H1 (cell line): ENCODE data around the gene OPA3. TPM values are rescaled to one million over a fixed set of nuclear protein-coding genes. Genes with fewer than 3 reads are reported as not detected.

Experiments
- CTCF ChIA-PET: fragments of 300-600 bp; sonication (Branson Sonifier 250); formaldehyde crosslinking; loops from one replicate; lab custom pipeline; 2021; ENCODE audit not compliant: partially characterized antibody; lab: Charles Lee
- POLR2A ChIA-PET: fragments of 300-600 bp; sonication (Branson Sonifier 250); formaldehyde crosslinking; loops from one replicate; lab custom pipeline; 2021; ENCODE audit warnings: inconsistent platforms; ENCODE audit not compliant: partially characterized antibody; lab: Charles Lee
- DNase-seq, 2 experiments: peaks; one replicate each; pipeline versions ENCODE4 v3.0.0 to v3.0.0-alpha.2; 2010 to 2022; ENCODE audit warnings: low spot score in 2 of 2, low read depth in 1 of 2, mixed read lengths in 1 of 2
- FAIRE-seq: peaks from 2 replicates; lab custom pipeline; 2011; peaks lifted over from hg19 to GRCh38; lab: Jason Lieb, UNC
- H2AFZ ChIP-seq: 2 replicates; pipeline ENCODE4 v1.8.1; 2012; ENCODE audit warnings: low read length, inconsistent platforms
- H2AK5ac ChIP-seq: 2 replicates; pipeline ENCODE4 v1.6.1; 2013; ENCODE audit warnings: low read depth, low read length
- H2BK120ac ChIP-seq: replicated peaks from 2 replicates; pipeline ENCODE3; 2013; ENCODE audit warnings: low read depth, low read length, inconsistent platforms
- H2BK12ac ChIP-seq: 2 replicates; pipeline ENCODE4 v1.6.1; 2013; ENCODE audit warnings: low read depth, low read length
- H2BK15ac ChIP-seq: 2 replicates; pipeline ENCODE4 v1.6.1; 2013; ENCODE audit warnings: low read length
- H2BK20ac ChIP-seq: 2 replicates; pipeline ENCODE4 v1.6.1; 2013; ENCODE audit warnings: low read length
- H2BK5ac ChIP-seq: 2 replicates; pipeline ENCODE4 v1.6.1; 2013; ENCODE audit warnings: low read depth, low read length
- H3K14ac ChIP-seq: 2 replicates; pipeline ENCODE4 v1.6.1; 2013; ENCODE audit warnings: inconsistent platforms; ENCODE audit not compliant: insufficient read length
- H3K18ac ChIP-seq: 2 replicates; pipeline ENCODE4 v1.6.1; 2013; ENCODE audit warnings: low read length; ENCODE audit errors: extremely low read depth
- H3K23ac ChIP-seq: 2 replicates; pipeline ENCODE4 v1.6.1; 2013; ENCODE audit warnings: inconsistent platforms; ENCODE audit not compliant: insufficient read length
- H3K23me2 ChIP-seq: 2 replicates; pipeline ENCODE4 v1.6.1; 2013; ENCODE audit warnings: low read depth, low read length
- H3K27ac ChIP-seq: 2 replicates; pipeline ENCODE4 v1.6.1; 2011; ENCODE audit warnings: low read depth, low read length, inconsistent platforms
- H3K27me3 ChIP-seq, 4 experiments: replicated peaks in 1 of 4; 1 replicate in 1 of 4; 2 replicates in 3 of 4; pipeline versions ENCODE4 v1.6.1 to v1.8.1; 2011 to 2013; ENCODE audit warnings: low read length in 3 of 4, mild to moderate bottlenecking in 3 of 4, inconsistent platforms in 2 of 4, mixed read lengths in 2 of 4, moderate library complexity in 1 of 4; ENCODE audit not compliant: control insufficient read depth in 3 of 4, insufficient read depth in 3 of 4; ENCODE audit errors: extremely low read depth in 1 of 4
- H3K36me3 ChIP-seq, 4 experiments: 2 replicates each; pipeline versions ENCODE4 v1.6.1 to v1.8.1; 2011 to 2013; ENCODE audit warnings: mild to moderate bottlenecking in 4 of 4, low read length in 3 of 4, moderate library complexity in 2 of 4, control low read depth in 1 of 4, inconsistent platforms in 1 of 4; ENCODE audit not compliant: insufficient read depth in 4 of 4, control insufficient read depth in 2 of 4
- H3K4ac ChIP-seq: replicated peaks from 2 replicates; pipeline ENCODE3; 2013; ENCODE audit warnings: low read length, low read depth, mixed read lengths, inconsistent platforms; ENCODE audit not compliant: insufficient read length
- H3K4me1 ChIP-seq, 4 experiments: replicated peaks in 1 of 4; 1 replicate in 1 of 4; 2 replicates in 3 of 4; pipeline versions ENCODE4 v1.6.1 to v1.8.1; 2011 to 2013; ENCODE audit warnings: low read length in 3 of 4, inconsistent platforms in 2 of 4, mixed read lengths in 1 of 4; ENCODE audit not compliant: insufficient read depth in 4 of 4, control insufficient read depth in 3 of 4
- H3K4me2 ChIP-seq, 2 experiments: 2 replicates each; pipeline versions ENCODE4 v1.6.1 to v1.8.1; 2011 to 2013; ENCODE audit warnings: low read depth in 2 of 2, low read length in 2 of 2, control low read depth in 1 of 2, inconsistent platforms in 1 of 2, mild to moderate bottlenecking in 1 of 2; ENCODE audit not compliant: insufficient read depth in 1 of 2
- H3K4me3 ChIP-seq, 4 experiments: fragments of 200-600, 300-600 bp in 1 of 4; sonication (generic), shearing (Covaris generic), sonication (Bioruptor Twin) in 1 of 4; 2 replicates each; pipeline versions ENCODE4 v1.5.1 to v1.8.1; 2011 to 2016; ENCODE audit warnings: low read length in 4 of 4, low read depth in 3 of 4, control low read depth in 2 of 4, inconsistent platforms in 2 of 4, mild to moderate bottlenecking in 2 of 4, mixed read lengths in 1 of 4, moderate library complexity in 1 of 4; ENCODE audit not compliant: insufficient read depth in 2 of 4; ENCODE audit errors: extremely low read depth in 1 of 4
- H3K56ac ChIP-seq: replicated peaks from 2 replicates; pipeline ENCODE3; 2013; ENCODE audit warnings: low read depth, mild to moderate bottlenecking, mixed read lengths, low read length, inconsistent platforms; ENCODE audit not compliant: insufficient read length
- H3K79me1 ChIP-seq: 2 replicates; pipeline ENCODE4 v1.6.1; 2013; ENCODE audit warnings: low read depth, low read length, control low read depth
- H3K79me2 ChIP-seq, 2 experiments: 2 replicates each; pipeline versions ENCODE4 v1.6.1 to v1.8.1; 2012 to 2013; ENCODE audit warnings: low read length in 2 of 2, mild to moderate bottlenecking in 2 of 2, inconsistent platforms in 1 of 2; ENCODE audit not compliant: insufficient read depth in 2 of 2, control insufficient read depth in 1 of 2
- H3K9ac ChIP-seq, 4 experiments: replicated peaks in 1 of 4; 1 replicate in 1 of 4; 2 replicates in 3 of 4; pipeline versions ENCODE4 v1.6.1 to v1.8.1; 2011 to 2013; ENCODE audit warnings: low read depth in 3 of 4, low read length in 3 of 4, control low read depth in 2 of 4, mild to moderate bottlenecking in 2 of 4, moderate library complexity in 2 of 4, inconsistent platforms in 1 of 4; ENCODE audit errors: extremely low read depth in 1 of 4
- H3K9me3 ChIP-seq, 2 experiments: 2 replicates each; pipeline versions ENCODE4 v1.6.1 to v1.8.1; 2012 to 2013; ENCODE audit warnings: mild to moderate bottlenecking in 2 of 2, moderate library complexity in 2 of 2, control low read depth in 1 of 2, inconsistent platforms in 1 of 2, low read depth in 1 of 2, low read length in 1 of 2, mixed read lengths in 1 of 2; ENCODE audit not compliant: insufficient read depth in 2 of 2
- H4K20me1 ChIP-seq, 2 experiments: replicated peaks in 1 of 2; 2 replicates each; pipeline versions ENCODE3 to v1.8.1; 2011 to 2013; ENCODE audit warnings: inconsistent platforms in 2 of 2, low read length in 2 of 2, mild to moderate bottlenecking in 1 of 2; ENCODE audit not compliant: insufficient read depth in 2 of 2, control insufficient read depth in 1 of 2
- H4K5ac ChIP-seq: 2 replicates; pipeline ENCODE4 v1.6.1; 2013; ENCODE audit warnings: low read length, low read depth, mixed read lengths, inconsistent platforms; ENCODE audit not compliant: insufficient read length
- H4K8ac ChIP-seq: 2 replicates; pipeline ENCODE4 v1.8.0; 2013; ENCODE audit warnings: mild to moderate bottlenecking, moderate library complexity, low read length, inconsistent platforms; ENCODE audit not compliant: insufficient read depth; ENCODE audit errors: extremely low read depth
- H4K91ac ChIP-seq: replicated peaks from 2 replicates; pipeline ENCODE3; 2013; ENCODE audit warnings: low read length, mixed read lengths, inconsistent platforms; ENCODE audit not compliant: insufficient read length
- BACH1 ChIP-seq: IDR thresholded peaks from 2 replicates; pipeline ENCODE4 v1.6.1; 2012; ENCODE audit warnings: low read length, improper control_type of control experiment
- EGR1 ChIP-seq: IDR thresholded peaks from 2 replicates; pipeline ENCODE4 v1.6.1; 2011; ENCODE audit warnings: low read depth, low read length, borderline replicate concordance
- KDM1A ChIP-seq: fragments of 200-600, 300-600 bp; sonication (generic); IDR thresholded peaks from 2 replicates; pipeline ENCODE4 v1.7.1; 2016; ENCODE audit warnings: mild to moderate bottlenecking, low read length, borderline replicate concordance
- PHF8 ChIP-seq: fragments of 200-600 bp; sonication (generic); conservative IDR thresholded peaks from 2 replicates; pipeline ENCODE4 v1.7.1; 2012; ENCODE audit warnings: low read depth, mild to moderate bottlenecking, inconsistent platforms, low read length, moderate library complexity
- RNF2 ChIP-seq: fragments of 200-900, 300-1000 bp; sonication (generic); IDR thresholded peaks from 2 replicates; pipeline ENCODE4 v1.7.1; 2016; ENCODE audit warnings: borderline replicate concordance, low read depth, mild to moderate bottlenecking, antibody characterized with exemption, low read length; ENCODE audit not compliant: poor library complexity, severe bottlenecking; ENCODE audit errors: missing control alignments
- SIN3A ChIP-seq, 2 experiments: IDR thresholded peaks in 1 of 2; conservative IDR thresholded peaks in 1 of 2; 2 replicates each; pipeline ENCODE4 v1.6.1; 2011 to 2012; ENCODE audit warnings: low read length in 2 of 2, improper control_type of control experiment in 1 of 2, low read depth in 1 of 2, mild to moderate bottlenecking in 1 of 2
- SIX5 ChIP-seq: IDR thresholded peaks from 2 replicates; pipeline ENCODE4 v1.6.1; 2011; ENCODE audit warnings: mild to moderate bottlenecking, low read depth, low read length
- SUZ12 ChIP-seq: fragments of 200-600 bp; sonication (generic); IDR thresholded peaks from 2 replicates; pipeline ENCODE4 v1.6.1; 2012; ENCODE audit warnings: mild to moderate bottlenecking, inconsistent platforms, low read length, moderate library complexity, mixed read lengths
- WGBS, 2 experiments: shearing (Covaris generic) in 1 of 2; methylation state at CpG; one replicate each; pipeline versions ENCODE4 v1.1.6 to v1.1.7; 2013 to 2015; ENCODE audit warnings: low lambda C conversion rate in 2 of 2, mixed read lengths in 2 of 2, inconsistent platforms in 1 of 2, low coverage in 1 of 2, missing lambda C conversion rate in 1 of 2; ENCODE audit not compliant: insufficient replicate concordance in 2 of 2, insufficient coverage in 1 of 2, insufficient read length in 1 of 2; ENCODE audit errors: extremely low coverage in 1 of 2, missing lambda C conversion rate in 1 of 2; 5-methylcytosine and 5-hydroxymethylcytosine counted together
- polyA plus RNA-seq, 7 experiments: library from polyadenylated mRNA; depleted of rRNA in 3 of 7; stranded (reverse) in 5 of 7; unstranded in 2 of 7; fragments of >200 nt in 5 of 7; fragments of 200-250 nt in 2 of 7; gene quantifications; 1 replicate in 5 of 7; 2 replicates in 1 of 7; 4 replicates in 1 of 7; pipeline versions ENCODE4 v1.2.1 to v1.2.3, GENCODE V29; 2011 to 2013; ENCODE audit warnings: missing spikeins in 2 of 7, mixed read lengths in 2 of 7
- total RNA-seq: library from RNA; stranded (reverse); fragmentation: NEBNext Ultra II Directional; extraction: Animal tissue kit (Norgen Biotek cat#: 25700); gene quantifications from 2 replicates; pipeline ENCODE4 v1.2.1, GENCODE V29; 2021
- TF ChIP-seq, protein P1 (sequence below): IDR thresholded peaks from 2 replicates; pipeline ENCODE4 v1.6.1; 2012; ENCODE audit warnings: inconsistent platforms
- TF ChIP-seq, protein P2 (sequence below), 3 experiments: IDR thresholded peaks; 1 replicate in 2 of 3; 2 replicates in 1 of 3; pipeline versions ENCODE4 v1.5.1 to v1.6.1; 2011; ENCODE audit warnings: low read length in 3 of 3, mild to moderate bottlenecking in 3 of 3, inconsistent platforms in 2 of 3, low read depth in 1 of 3, moderate library complexity in 1 of 3; ENCODE audit not compliant: insufficient read depth in 1 of 3; ENCODE audit errors: control extremely low read depth in 1 of 3

OPA3 gene
- total and polyA plus RNA-seq, 2 of the 8 experiments (the other 6 are each of a cell fraction or from before 2014, with no cell fraction given): 12.5 to 14.5 TPM

DNA sequence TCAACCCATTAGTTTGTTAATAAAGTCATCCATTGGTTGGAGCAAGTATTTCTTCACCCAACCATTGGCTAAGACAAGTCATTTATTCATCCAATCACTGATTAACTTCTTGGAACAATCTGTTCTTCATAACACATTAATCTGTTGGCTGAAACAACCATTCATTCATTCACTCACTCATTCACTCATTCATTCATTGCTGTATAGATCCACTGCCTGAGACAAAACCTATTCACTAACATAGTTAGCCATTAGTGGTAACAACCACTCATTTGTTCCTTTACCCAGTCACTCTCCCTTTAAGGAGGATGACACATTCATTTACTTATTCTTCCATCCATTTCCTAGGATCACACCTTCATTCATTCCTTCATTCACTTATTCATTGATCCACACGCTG lies 39.4 kb upstream of the OPA3 start:
- no peaks in the 10 kb centered on the region for H3K9me3 ChIP-seq
- H3K4ac ChIP-seq: no peak overlapping the region
- no peaks in the 10 kb centered on the region for H3K79me2 ChIP-seq
- no peak overlapping the region for H4K91ac ChIP-seq
- 87% methylated on average over 1 of the region's 1 CpG; no CpG with 5 or more reads in 1 of the 2 experiments for WGBS, 2 experiments
- H3K27ac ChIP-seq: no peak overlapping the region
- H3K23me2 ChIP-seq: peaks cover 4% of the 10 kb centered on the region; the same call in 1 of the 2 replicates
- H2BK5ac ChIP-seq: no peak overlapping the region
- H2BK15ac ChIP-seq: no peak overlapping the region
- H3K14ac ChIP-seq: no peak overlapping the region
- no peaks in the 10 kb centered on the region; a peak in 1 of 7 replicates for H3K4me1 ChIP-seq
- H3K23ac ChIP-seq: no peak overlapping the region
- H2BK120ac ChIP-seq: no peak overlapping the region
- H2BK20ac ChIP-seq: no peak overlapping the region
- DNase-seq (no peak), FAIRE-seq (no peak)
- H3K56ac ChIP-seq: no peak overlapping the region
- H3K27me3 ChIP-seq: no peaks in the 10 kb centered on the region
- H3K4me3 ChIP-seq: no peak overlapping the region
- H4K8ac ChIP-seq: no peak overlapping the region
- H2AFZ ChIP-seq: no peak overlapping the region
- no peaks in the 10 kb centered on the region; a peak in 2 of 8 replicates for H3K36me3 ChIP-seq
- H4K5ac ChIP-seq: no peak overlapping the region
- H3K9ac ChIP-seq: no peak overlapping the region
- H3K79me1 ChIP-seq: no peaks in the 10 kb centered on the region
- no peaks in the 10 kb centered on the region for H4K20me1 ChIP-seq
- H2AK5ac ChIP-seq: no peak overlapping the region
- no peak overlapping the region for H3K18ac ChIP-seq
- H2BK12ac ChIP-seq: no peak overlapping the region
- CTCF ChIA-PET: interaction anchor here (1.4 kb wide), 1 partner anchor 18 kb away, joined by 7 read pairs; no protein-coding TSS in a partner anchor
- no peak overlapping the region for H3K4me2 ChIP-seq
- POLR2A ChIA-PET: interaction anchor here (0.8 kb wide), 1 partner anchor 17 kb away, joined by 3 read pairs; no protein-coding TSS in a partner anchor
- no peak for TF ChIP-seq SIX5
- no peak for TF ChIP-seq SUZ12
- no peak for TF ChIP-seq RNF2
- TF ChIP-seq EGR1: no peak
- no peak for TF ChIP-seq KDM1A
- TF ChIP-seq BACH1: no peak
- TF ChIP-seq, protein P1, sequence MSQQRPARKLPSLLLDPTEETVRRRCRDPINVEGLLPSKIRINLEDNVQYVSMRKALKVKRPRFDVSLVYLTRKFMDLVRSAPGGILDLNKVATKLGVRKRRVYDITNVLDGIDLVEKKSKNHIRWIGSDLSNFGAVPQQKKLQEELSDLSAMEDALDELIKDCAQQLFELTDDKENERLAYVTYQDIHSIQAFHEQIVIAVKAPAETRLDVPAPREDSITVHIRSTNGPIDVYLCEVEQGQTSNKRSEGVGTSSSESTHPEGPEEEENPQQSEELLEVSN: no peak
- no peak for TF ChIP-seq SIN3A (conservative IDR thresholded peaks at IDR 0.05 in 1 of 2, IDR thresholded peaks at IDR 0.05 in 1 of 2; ENCODE audit: low read depth in 1 of 2, low read length in 2 of 2)
- TF ChIP-seq PHF8: no peak
- TF ChIP-seq, protein P2, sequence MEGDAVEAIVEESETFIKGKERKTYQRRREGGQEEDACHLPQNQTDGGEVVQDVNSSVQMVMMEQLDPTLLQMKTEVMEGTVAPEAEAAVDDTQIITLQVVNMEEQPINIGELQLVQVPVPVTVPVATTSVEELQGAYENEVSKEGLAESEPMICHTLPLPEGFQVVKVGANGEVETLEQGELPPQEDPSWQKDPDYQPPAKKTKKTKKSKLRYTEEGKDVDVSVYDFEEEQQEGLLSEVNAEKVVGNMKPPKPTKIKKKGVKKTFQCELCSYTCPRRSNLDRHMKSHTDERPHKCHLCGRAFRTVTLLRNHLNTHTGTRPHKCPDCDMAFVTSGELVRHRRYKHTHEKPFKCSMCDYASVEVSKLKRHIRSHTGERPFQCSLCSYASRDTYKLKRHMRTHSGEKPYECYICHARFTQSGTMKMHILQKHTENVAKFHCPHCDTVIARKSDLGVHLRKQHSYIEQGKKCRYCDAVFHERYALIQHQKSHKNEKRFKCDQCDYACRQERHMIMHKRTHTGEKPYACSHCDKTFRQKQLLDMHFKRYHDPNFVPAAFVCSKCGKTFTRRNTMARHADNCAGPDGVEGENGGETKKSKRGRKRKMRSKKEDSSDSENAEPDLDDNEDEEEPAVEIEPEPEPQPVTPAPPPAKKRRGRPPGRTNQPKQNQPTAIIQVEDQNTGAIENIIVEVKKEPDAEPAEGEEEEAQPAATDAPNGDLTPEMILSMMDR (IDR thresholded peaks at IDR 0.05; ENCODE audit: control extremely low read depth in 1 of 3, insufficient read depth in 1 of 3, low read depth in 1 of 3, low read length in 3 of 3): no peak
